Measurements from ENCODE around the gene B3GAT1. TPM values are rescaled to one million over a fixed set of nuclear protein-coding genes. Genes with fewer than 3 reads are reported as not detected.

The B3GAT1 gene
- total RNA-seq, 4 donors from 2014 or later, result 0.14 to 0.16 TPM; not detected in 2

DNA sequence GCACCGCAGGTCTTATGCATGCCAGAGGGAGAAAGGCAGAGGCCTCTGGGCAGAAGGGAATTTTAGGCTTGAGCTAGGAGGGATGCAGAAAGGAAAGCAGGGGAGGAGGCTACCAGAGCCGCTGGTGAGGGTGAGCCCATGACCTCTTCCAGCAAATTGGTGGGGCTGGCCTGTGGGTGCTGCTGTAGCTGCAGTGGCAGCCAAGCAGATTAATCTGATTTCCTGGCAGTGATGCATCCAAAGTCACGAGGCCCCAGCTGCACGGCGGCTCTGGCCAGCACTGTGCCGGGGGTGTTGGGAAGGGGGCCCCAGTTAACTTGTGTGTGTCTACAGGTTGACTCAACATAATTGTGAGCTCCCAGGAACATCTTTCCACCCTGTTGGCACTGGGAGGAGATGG is 41.4 kb upstream of the B3GAT1 start:
- Histone ChIP-seq H3K4me1 (no peaks in the 10 kb centered on the region), H3K9me3 (peaks cover 7 to 13% of the 10 kb centered on the region in 2 donors), H3K27me3 (no peaks in the 10 kb centered on the region), H3K4me3 (no peak overlapping the region), H3K36me3 (no peaks in the 10 kb centered on the region), H3K27ac (no peak overlapping the region)
- TF ChIP-seq EP300 (IDR thresholded peaks at IDR 0.05; ENCODE audit: low read depth) (no peak), POLR2AphosphoS5 (IDR thresholded peaks at IDR 0.05) (no peak), CTCF (IDR thresholded peaks at IDR 0.05) (no peak), POLR2A (IDR thresholded peaks at IDR 0.05) (no peak)
- DNase-seq, result no peak
- intact Hi-C loops (cut with DNase I; ENCODE audit: low total_unique reads), result no loop called here
- in situ Hi-C loops (cut with MboI; ENCODE audit: low pct_ligation_motif_present in 1 of 4, low pct_unique_long_range_greater_than_20kb in 1 of 4, low sequenced_read_pairs in 3 of 4), result no loop called here
- 75% methylated on average over 6 of the region's 6 CpGs; no CpG with 5 or more reads in 1 of the 2 donors for WGBS, 2 donors (ENCODE audit: low coverage in 1 of 2)

GRCh38 chr11:134452838-134453155 is 40.8 kb upstream of the B3GAT1 start:
- no peaks in the 10 kb centered on the region for H3K4me1 ChIP-seq
- no peak overlapping the region for H3K4me3 ChIP-seq
- no peaks in the 10 kb centered on the region for H3K36me3 ChIP-seq
- H3K27ac ChIP-seq, result no peak overlapping the region
- TF ChIP-seq POLR2AphosphoS5 (IDR thresholded peaks at IDR 0.05) (no peak), CTCF (IDR thresholded peaks at IDR 0.05) (no peak), POLR2A (IDR thresholded peaks at IDR 0.05) (no peak), EP300 (IDR thresholded peaks at IDR 0.05; ENCODE audit: low read depth) (no peak)
- in situ Hi-C loops (cut with MboI; ENCODE audit: low pct_ligation_motif_present in 1 of 4, low pct_unique_long_range_greater_than_20kb in 1 of 4, low sequenced_read_pairs in 3 of 4) (no loop called here), intact Hi-C loops (cut with DNase I; ENCODE audit: low total_unique reads) (no loop called here)
- no peak for DNase-seq
- 83 to 84% methylated on average over 1 to 5 of the region's 5 CpGs for WGBS, 2 donors (ENCODE audit: low coverage in 1 of 2)
- H3K27me3 ChIP-seq, result no peaks in the 10 kb centered on the region
- peaks cover 7 to 8% of the 10 kb centered on the region in 2 donors for H3K9me3 ChIP-seq

DNA sequence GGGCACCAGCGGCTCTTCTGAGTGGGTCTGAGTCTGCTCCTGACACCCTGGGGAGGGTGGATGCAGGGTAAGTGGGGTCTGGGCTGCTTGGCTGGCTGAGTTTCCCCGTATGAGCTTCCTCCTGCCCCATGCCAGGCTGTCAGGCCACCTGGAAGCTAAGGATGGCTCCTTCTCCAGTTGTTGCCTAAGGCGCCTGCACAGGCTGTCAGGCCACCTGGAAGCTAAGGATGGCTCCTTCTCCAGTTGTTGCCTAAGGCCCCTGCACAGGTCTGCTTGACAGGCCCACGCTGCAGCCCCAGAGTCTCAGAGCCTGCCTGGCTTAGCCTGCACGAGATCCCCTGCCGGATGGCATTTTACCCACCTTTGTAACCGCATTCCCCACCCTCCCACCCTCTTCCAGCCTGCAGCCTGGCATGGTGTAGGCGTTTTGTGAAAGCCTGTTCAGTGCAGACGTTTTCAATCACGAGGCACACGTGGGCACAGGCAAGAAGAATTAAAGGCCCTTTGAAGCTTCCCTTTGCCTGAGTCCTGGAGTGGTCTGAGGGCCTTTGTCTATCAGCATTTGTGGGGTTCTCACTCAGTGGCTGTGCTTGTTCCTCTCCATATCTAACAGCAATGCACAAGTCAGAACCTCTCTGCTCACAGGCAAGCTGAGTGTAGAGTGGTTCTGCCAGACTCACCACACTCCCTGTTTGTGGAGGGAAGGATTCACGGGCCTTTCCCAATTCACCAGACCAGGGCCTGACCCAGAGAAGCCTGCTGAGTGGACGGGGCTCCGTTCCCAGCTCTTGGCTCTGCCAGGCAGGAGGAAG is 40.2 kb upstream of the B3GAT1 start:
- peaks cover 6 to 7% of the 10 kb centered on the region in 2 donors for H3K9me3 ChIP-seq
- DNase-seq, result no peak
- no peak overlapping the region for H3K4me3 ChIP-seq
- no peaks in the 10 kb centered on the region for H3K36me3 ChIP-seq
- WGBS, 2 donors (ENCODE audit: low coverage in 1 of 2), result 75% methylated on average over 13 of the region's 14 CpGs; no CpG with 5 or more reads in 1 of the 2 donors
- H3K27ac ChIP-seq, result no peak overlapping the region
- no peaks in the 10 kb centered on the region for H3K27me3 ChIP-seq
- no peaks in the 10 kb centered on the region for H3K4me1 ChIP-seq
- in situ Hi-C loops (cut with MboI; ENCODE audit: low pct_ligation_motif_present in 1 of 4, low pct_unique_long_range_greater_than_20kb in 1 of 4, low sequenced_read_pairs in 3 of 4), result no loop called here
- TF ChIP-seq CTCF (IDR thresholded peaks at IDR 0.05), result no peak
- no peak for TF ChIP-seq EP300 (IDR thresholded peaks at IDR 0.05; ENCODE audit: low read depth)
- TF ChIP-seq POLR2AphosphoS5 (IDR thresholded peaks at IDR 0.05), result no peak
- TF ChIP-seq POLR2A (IDR thresholded peaks at IDR 0.05), result no peak
- intact Hi-C loops (cut with DNase I; ENCODE audit: low total_unique reads), result no loop called here

- no peak for TF ChIP-seq CTCF (IDR thresholded peaks at IDR 0.05)
- no peak for TF ChIP-seq EP300 (IDR thresholded peaks at IDR 0.05; ENCODE audit: low read depth)
- TF ChIP-seq POLR2A (IDR thresholded peaks at IDR 0.05), result no peak
- TF ChIP-seq POLR2AphosphoS5 (IDR thresholded peaks at IDR 0.05), result no peak
- in situ Hi-C loops (cut with MboI; ENCODE audit: low pct_ligation_motif_present in 1 of 4, low pct_unique_long_range_greater_than_20kb in 1 of 4, low sequenced_read_pairs in 3 of 4), result no loop called here
- no peaks in the 10 kb centered on the region for H3K9me3 ChIP-seq
Observed at GRCh38 chr11:134450186-134450585, 38.1 kb upstream of the B3GAT1 start.

More at GRCh38 chr11:134450186-134450585, 38.1 kb upstream of the B3GAT1 start:
- WGBS, 2 donors (ENCODE audit: low coverage in 1 of 2), result 88% methylated on average over 7 of the region's 7 CpGs; no CpG with 5 or more reads in 1 of the 2 donors
- no peaks in the 10 kb centered on the region for H3K4me1 ChIP-seq
- no peak overlapping the region for H3K27ac ChIP-seq
- H3K4me3 ChIP-seq, result no peak overlapping the region
- no peak for DNase-seq
- intact Hi-C loops (cut with DNase I; ENCODE audit: low total_unique reads), result no loop called here
- no peaks in the 10 kb centered on the region for H3K36me3 ChIP-seq
- no peaks in the 10 kb centered on the region for H3K27me3 ChIP-seq

Measured in transverse colon (tissue), 4 donors.